ENCODE results near the gene OTULIN.

Gene OTULIN

DNA sequence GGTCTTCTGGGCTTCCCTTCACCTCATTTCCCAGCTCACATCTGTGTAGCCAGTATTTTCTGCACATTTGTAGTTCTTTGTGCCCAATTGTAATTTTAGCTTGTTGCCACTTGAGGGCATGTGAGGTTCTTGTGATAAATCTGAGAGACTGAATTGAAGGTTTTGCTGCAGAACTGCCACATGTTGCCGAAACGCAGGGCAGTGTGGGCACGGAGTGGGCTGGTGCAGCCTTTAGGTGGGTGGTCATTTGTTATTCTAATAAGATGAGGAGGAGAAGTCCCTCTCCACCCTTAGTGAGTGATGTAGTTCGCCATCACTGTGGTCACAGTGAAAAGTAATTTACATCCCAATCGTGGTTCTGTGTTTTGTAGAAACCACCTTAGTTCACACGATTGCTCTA, 21.2 kb downstream of the OTULIN start:
- H3F3A ChIP-seq (ENCODE audit: low read depth) = no peaks in the 10 kb centered on the region
- no peaks in the 10 kb centered on the region for H3K27me3 ChIP-seq (ENCODE audit: insufficient read depth, low read length, poor library complexity, severe bottlenecking)
- H4K20me1 ChIP-seq (ENCODE audit: insufficient read depth, low read length, poor library complexity, severe bottlenecking) = peaks cover 6% of the 10 kb centered on the region
- H3K9ac ChIP-seq (ENCODE audit: low read depth, low read length, poor library complexity, severe bottlenecking) = no peak overlapping the region
- H3K4me3 ChIP-seq (ENCODE audit: low read length, poor library complexity, severe bottlenecking) = no peak overlapping the region
- H3K9me2 ChIP-seq (replicated peaks; ENCODE audit: low read depth, low read length) = no peaks in the 10 kb centered on the region
- no peak overlapping the region for H2AFZ ChIP-seq (ENCODE audit: low read length)
- peaks cover 11% of the 10 kb centered on the region; the same call in 1 of the 2 replicates for H3K79me2 ChIP-seq (ENCODE audit: insufficient read depth, low read length)
- peaks cover 94% of the 10 kb centered on the region for H3K36me3 ChIP-seq (ENCODE audit: insufficient read depth, low read length)
- H3K4me2 ChIP-seq (ENCODE audit: low read depth, low read length, poor library complexity, severe bottlenecking) = no peak overlapping the region
- no peaks in the 10 kb centered on the region for H3K4me1 ChIP-seq (ENCODE audit: insufficient read depth, low read length, poor library complexity, severe bottlenecking)
- no peaks in the 10 kb centered on the region for H3K9me3 ChIP-seq (ENCODE audit: insufficient read depth, low read depth, low read length)
- TF ChIP-seq, protein P1, sequence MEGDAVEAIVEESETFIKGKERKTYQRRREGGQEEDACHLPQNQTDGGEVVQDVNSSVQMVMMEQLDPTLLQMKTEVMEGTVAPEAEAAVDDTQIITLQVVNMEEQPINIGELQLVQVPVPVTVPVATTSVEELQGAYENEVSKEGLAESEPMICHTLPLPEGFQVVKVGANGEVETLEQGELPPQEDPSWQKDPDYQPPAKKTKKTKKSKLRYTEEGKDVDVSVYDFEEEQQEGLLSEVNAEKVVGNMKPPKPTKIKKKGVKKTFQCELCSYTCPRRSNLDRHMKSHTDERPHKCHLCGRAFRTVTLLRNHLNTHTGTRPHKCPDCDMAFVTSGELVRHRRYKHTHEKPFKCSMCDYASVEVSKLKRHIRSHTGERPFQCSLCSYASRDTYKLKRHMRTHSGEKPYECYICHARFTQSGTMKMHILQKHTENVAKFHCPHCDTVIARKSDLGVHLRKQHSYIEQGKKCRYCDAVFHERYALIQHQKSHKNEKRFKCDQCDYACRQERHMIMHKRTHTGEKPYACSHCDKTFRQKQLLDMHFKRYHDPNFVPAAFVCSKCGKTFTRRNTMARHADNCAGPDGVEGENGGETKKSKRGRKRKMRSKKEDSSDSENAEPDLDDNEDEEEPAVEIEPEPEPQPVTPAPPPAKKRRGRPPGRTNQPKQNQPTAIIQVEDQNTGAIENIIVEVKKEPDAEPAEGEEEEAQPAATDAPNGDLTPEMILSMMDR (conservative IDR thresholded peaks at IDR 0.05; ENCODE audit: low read length) = peak; percentile 76
- no peak for TF ChIP-seq EZH2phosphoT487 (IDR thresholded peaks at IDR 0.05; ENCODE audit: borderline replicate concordance)

DNA sequence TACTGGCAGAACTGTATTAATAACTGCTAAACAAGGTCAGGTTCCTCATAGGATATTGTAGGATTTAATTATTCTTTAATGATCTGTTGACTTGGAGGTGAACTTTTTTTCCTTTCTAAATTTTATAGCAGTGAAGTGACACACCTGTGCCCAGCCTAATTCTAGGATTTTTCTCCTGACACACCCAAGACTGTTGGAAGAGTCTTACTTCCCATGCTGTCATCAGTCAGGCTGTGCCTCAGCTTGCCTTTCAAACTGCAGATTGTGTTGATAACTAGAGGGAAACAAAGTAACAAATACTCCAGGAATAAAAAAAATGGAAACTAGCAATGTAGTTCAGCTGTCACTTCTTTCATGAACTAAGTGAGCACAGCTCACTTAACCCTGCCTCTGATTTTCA, 22.0 kb downstream of the OTULIN start:
- no peaks in the 10 kb centered on the region for H3K4me1 ChIP-seq (ENCODE audit: insufficient read depth, low read length, poor library complexity, severe bottlenecking)
- no peak overlapping the region for H3K4me3 ChIP-seq (ENCODE audit: low read length, poor library complexity, severe bottlenecking)
- peaks cover 6% of the 10 kb centered on the region for H4K20me1 ChIP-seq (ENCODE audit: insufficient read depth, low read length, poor library complexity, severe bottlenecking)
- no peak for TF ChIP-seq EZH2phosphoT487 (IDR thresholded peaks at IDR 0.05; ENCODE audit: borderline replicate concordance)
- TF ChIP-seq, protein P1 (conservative IDR thresholded peaks at IDR 0.05; ENCODE audit: low read length) = no peak
- no peaks in the 10 kb centered on the region for H3K9me2 ChIP-seq (replicated peaks; ENCODE audit: low read depth, low read length)
- peaks cover 11% of the 10 kb centered on the region; the same call in 1 of the 2 replicates for H3K79me2 ChIP-seq (ENCODE audit: insufficient read depth, low read length)
- no peak overlapping the region for H2AFZ ChIP-seq (ENCODE audit: low read length)
- H3K4me2 ChIP-seq (ENCODE audit: low read depth, low read length, poor library complexity, severe bottlenecking) = no peak overlapping the region
- peaks cover 94% of the 10 kb centered on the region for H3K36me3 ChIP-seq (ENCODE audit: insufficient read depth, low read length)
- no peaks in the 10 kb centered on the region for H3K27me3 ChIP-seq (ENCODE audit: insufficient read depth, low read length, poor library complexity, severe bottlenecking)
- no peaks in the 10 kb centered on the region for H3F3A ChIP-seq (ENCODE audit: low read depth)
- no peak overlapping the region for H3K9ac ChIP-seq (ENCODE audit: low read depth, low read length, poor library complexity, severe bottlenecking)
- H3K9me3 ChIP-seq (ENCODE audit: insufficient read depth, low read depth, low read length) = no peaks in the 10 kb centered on the region

- H3K4me3 ChIP-seq (ENCODE audit: low read length, poor library complexity, severe bottlenecking) = no peak overlapping the region
- TF ChIP-seq, protein P1 (conservative IDR thresholded peaks at IDR 0.05; ENCODE audit: low read length) = no peak
- TF ChIP-seq EZH2phosphoT487 (IDR thresholded peaks at IDR 0.05; ENCODE audit: borderline replicate concordance) = no peak
- H3F3A ChIP-seq (ENCODE audit: low read depth) = no peaks in the 10 kb centered on the region
- no peaks in the 10 kb centered on the region for H3K4me1 ChIP-seq (ENCODE audit: insufficient read depth, low read length, poor library complexity, severe bottlenecking)
- no peak overlapping the region for H3K4me2 ChIP-seq (ENCODE audit: low read depth, low read length, poor library complexity, severe bottlenecking)
- H3K36me3 ChIP-seq (ENCODE audit: insufficient read depth, low read length) = peaks cover 94% of the 10 kb centered on the region
- peaks cover 11% of the 10 kb centered on the region; the same call in 1 of the 2 replicates for H3K79me2 ChIP-seq (ENCODE audit: insufficient read depth, low read length)
- no peak overlapping the region for H2AFZ ChIP-seq (ENCODE audit: low read length)
- H3K27me3 ChIP-seq (ENCODE audit: insufficient read depth, low read length, poor library complexity, severe bottlenecking) = no peaks in the 10 kb centered on the region
- no peak overlapping the region for H3K9ac ChIP-seq (ENCODE audit: low read depth, low read length, poor library complexity, severe bottlenecking)
- H3K9me3 ChIP-seq (ENCODE audit: insufficient read depth, low read depth, low read length) = no peaks in the 10 kb centered on the region
- H3K9me2 ChIP-seq (replicated peaks; ENCODE audit: low read depth, low read length) = no peaks in the 10 kb centered on the region
- H4K20me1 ChIP-seq (ENCODE audit: insufficient read depth, low read length, poor library complexity, severe bottlenecking) = peaks cover 6% of the 10 kb centered on the region
Measured at GRCh38 chr5:14687023-14687665, 22.6 kb downstream of the OTULIN start.
